GM19193 (cell line): Measurements from ENCODE around the gene WDR93.

Experiments
- POLR2A ChIP-seq: IDR thresholded peaks from 4 replicates; pipeline ENCODE4 v1.6.1; 2011; ENCODE audit not compliant: insufficient read depth, insufficient read length; ENCODE audit errors: extremely low read depth

Gene WDR93

GRCh38 chr15:89690276-89691218 is at the start of gene WDR93, which contains the start of gene PEX11A:
Gene WDR93, plus strand, starts transcription at chr15:89690811. Its CDS starts 10,936 bp downstream, at chr15:89701747.
Gene PEX11A, minus strand, starts transcription at chr15:89690754. Its CDS starts 122 bp downstream, at chr15:89690632.
- TF ChIP-seq POLR2A = no peak

DNA sequence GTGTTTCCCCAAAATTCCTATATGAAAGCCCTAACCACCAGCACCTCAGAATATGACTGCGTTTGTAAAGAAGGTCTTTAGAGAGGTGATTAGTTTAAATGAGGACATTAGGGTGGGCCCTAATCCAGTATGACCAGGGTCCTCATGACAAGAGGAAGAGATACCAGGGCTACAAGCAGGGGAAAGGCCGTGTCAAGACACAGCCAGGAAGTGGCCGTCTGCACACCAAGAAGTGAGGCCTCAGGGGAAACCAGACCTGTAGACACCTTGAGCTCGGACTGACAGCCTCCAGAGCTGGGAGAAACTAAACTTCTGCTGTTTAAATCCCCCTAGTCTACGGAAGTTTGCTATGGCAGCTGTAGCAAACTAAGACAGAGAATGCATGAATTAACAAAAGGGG is 49.6 kb upstream of the WDR93 start:
- TF ChIP-seq POLR2A = no peak

GRCh38 chr15:89642106-89642505 is 48.5 kb upstream of the WDR93 start:
- TF ChIP-seq POLR2A = no peak

- no peak for TF ChIP-seq POLR2A
Measured at GRCh38 chr15:89645680-89646079, 44.9 kb upstream of the WDR93 start.

- no peak for TF ChIP-seq POLR2A
Measured at GRCh38 chr15:89646416-89647141, 44.0 kb upstream of the WDR93 start.

DNA sequence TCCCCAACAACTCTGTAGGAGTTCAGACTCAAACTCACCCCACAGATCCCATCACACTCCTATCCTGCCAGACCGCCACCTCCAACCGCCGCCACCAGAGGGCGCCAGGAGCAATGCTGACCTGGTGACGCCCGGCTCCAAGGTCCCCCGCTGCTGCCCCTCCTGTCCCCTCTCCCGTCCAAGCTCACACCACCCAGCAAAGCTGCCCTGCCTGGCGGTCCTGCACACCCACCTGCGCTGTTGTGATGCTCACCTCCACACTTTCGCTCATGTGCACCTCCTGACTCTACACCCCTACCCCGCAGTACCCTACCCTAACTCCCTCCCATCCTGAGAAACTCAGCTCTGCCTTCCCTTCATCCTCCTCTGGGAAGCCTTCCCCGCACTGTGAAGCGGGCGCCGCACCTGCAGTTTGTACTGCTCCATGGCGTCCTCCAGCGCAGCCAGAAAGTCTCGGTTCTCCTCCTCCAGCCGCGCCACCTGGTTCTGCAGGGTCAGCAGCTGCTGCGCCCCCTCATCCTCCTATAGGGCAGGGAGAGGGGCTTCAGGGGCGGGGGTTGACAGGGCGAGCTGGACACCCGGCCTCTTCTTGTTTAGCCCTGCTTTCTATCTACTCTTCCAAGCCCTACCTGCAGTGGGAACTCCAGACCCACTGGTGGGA is 43.3 kb upstream of the WDR93 start:
- no peak for TF ChIP-seq POLR2A

DNA sequence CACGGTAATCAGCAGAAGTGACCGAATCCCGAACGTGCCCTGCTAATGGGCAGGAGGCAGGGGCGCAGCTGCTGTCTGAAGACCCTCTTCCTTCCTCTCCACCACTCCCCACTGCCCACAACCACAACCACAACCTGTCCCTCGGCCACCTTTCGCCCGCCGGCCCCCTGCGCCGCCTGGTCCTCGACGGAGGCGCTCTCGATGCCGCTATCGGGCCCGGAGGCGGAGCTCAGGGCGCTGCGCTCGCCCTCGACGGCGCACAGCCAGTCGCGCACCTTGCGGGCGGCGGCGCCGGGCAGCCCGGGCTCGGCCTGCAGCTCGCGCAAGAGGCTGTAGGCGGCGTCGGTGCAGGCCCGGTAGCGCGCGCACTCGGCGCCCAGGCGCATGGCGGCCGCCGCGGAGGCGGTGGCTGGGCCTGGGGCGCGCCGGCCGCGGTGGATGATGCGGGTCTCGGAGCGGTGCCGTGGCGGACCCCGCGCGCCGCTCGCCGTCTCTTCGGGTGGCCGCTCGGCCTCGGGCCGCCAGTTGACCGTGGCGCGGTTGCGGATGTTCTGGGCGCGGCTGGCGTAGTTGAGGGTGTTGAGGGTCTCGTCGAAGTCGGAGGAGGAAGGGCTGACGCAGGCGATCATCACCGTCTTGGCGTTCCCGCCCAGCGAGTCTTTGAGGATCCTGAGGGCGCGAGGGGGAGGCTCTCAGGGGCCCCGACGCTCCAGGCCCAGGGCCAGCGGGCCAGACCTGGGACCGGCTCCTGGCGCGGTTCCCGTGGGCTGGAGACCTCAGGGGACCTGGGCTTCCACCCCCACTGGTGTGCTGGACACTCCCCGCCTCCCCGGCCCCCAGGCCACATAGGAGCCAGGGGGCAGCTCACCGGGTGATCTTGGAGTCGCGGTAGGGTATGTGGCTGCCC is 42.3 kb upstream of the WDR93 start:
- TF ChIP-seq POLR2A = no peak

GRCh38 chr15:89649013-89649625 is 41.5 kb upstream of the WDR93 start:
- no peak for TF ChIP-seq POLR2A

GRCh38 chr15:89649716-89650115 is 40.9 kb upstream of the WDR93 start:
- no peak for TF ChIP-seq POLR2A

DNA sequence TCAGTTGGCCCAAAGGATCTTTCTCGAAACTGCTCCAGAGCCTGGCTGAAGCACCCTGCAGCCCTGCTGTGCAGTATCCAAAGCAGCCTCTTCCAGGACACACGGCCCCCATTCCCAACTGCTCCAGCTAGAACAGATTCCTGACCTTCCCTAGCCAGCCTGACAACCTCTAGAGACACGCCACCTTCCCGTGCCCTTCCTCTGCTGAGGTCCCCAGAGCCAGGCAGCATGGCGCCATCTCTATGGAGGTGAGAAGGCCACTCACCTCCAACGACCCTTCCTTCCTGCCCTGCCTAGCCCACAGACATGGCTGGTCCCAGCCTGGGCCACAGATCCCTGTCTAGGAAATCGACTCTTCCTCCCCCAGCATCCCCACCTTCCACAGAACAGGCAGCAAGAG is 38.5 kb upstream of the WDR93 start:
- no peak for TF ChIP-seq POLR2A

DNA sequence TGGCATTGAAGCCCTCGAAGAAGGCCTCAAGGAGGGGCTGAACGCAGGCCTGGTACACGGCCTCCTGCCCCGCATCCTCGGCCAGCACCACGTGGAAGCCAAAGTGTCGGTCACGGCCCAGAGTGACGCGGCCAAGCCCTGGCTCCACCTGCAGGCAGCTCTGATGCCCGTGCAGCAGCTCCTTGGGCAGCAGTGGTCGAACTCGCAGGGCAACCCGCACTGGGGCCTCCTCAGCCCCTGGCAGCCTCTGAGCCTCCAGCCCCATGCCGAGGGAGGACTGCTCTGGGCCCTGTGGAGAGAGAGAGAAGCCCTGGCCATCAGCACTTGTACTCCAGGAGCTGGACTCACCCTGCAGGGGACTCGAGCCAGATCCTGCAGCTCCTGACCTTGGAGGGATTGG is 37.9 kb upstream of the WDR93 start:
- TF ChIP-seq POLR2A = no peak

DNA sequence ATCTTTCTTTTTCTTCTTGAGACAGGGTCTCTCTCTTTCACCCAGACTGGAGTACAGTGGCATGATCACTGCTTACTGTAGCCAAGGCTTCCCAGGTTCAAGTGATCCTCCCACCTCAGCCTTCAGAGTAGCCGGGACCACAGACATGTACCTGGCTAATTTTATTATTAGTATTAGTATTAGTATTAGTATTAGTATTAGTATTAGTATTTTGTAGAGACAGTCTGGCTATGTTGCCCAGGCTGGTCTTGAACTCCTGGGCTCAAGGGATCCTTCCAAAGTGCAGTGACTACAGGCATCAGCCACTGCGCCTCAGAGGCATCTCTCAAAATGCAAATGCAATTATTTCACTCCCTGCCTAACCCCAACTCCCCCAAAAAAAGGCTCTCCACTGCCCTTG is 37.0 kb upstream of the WDR93 start:
- TF ChIP-seq POLR2A = no peak

- TF ChIP-seq POLR2A = no peak
Measured at GRCh38 chr15:89654301-89654761, 36.3 kb upstream of the WDR93 start.
